ENCODE results near the gene ZBTB44. TPM values are rescaled to one million over a fixed set of nuclear protein-coding genes. Genes with fewer than 3 reads are reported as not detected.
A peak's percentile ranks its signal among the peaks of the same experiment; 100 is the strongest.
"Not testable (repeated sequence)": the region's sequence is repeated elsewhere in the genome, so short reads cannot be mapped to it uniquely, and the experiment has no call there.

The ZBTB44 gene
- polyA plus RNA-seq, 5 donors = 27.7 to 48.7 (median 45.7) TPM

GRCh38 chr11:130199792-130200191 lies 114.9 kb downstream of the ZBTB44 start:
- DNase-seq = no peak

GRCh38 chr11:130198964-130199363 lies 115.8 kb downstream of the ZBTB44 start:
- DNase-seq = no peak

DNA sequence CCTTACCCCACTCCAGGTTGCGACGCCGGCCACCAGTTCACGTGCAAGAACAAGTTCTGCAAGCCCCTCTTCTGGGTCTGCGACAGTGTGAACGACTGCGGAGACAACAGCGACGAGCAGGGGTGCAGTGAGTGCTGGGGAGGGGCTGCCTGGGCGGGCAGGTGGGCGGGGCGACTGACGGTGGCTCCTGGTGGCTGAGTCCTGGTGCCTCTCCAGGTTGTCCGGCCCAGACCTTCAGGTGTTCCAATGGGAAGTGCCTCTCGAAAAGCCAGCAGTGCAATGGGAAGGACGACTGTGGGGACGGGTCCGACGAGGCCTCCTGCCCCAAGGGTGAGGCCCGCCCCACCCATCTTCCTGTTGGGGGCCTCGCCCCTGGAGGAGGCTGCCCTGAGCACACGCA lies 116.4 kb downstream of the ZBTB44 start:
- DNase-seq = no peak

DNA sequence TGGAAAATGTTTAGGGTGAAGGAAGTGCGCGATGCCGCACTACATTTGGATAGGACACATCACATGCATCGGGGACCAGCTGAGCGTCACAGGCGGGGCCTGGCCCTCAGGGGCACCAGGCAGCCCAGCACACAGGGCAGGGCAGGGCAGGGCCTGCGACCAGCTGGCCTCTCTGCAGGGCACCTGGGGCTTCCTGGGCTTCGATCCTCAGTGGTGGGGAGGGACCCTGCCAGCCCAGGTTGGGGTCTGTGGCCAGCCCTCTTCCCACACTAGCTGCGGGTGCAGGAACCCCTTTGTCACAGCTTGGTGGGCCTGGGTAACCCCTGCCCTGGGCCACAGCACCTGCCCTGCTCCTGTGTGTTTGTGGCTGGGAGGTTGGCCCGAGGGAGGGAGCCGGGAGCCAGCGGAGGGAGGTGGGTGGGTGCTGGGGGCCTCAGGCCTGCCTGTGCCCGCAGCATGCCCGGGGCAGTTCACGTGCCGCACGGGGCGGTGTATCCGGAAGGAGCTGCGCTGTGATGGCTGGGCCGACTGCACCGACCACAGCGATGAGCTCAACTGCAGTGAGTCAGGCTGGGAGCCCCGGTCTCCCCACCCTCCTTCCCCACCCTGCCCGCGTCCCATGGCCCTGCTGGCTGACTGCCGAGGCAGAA lies 117.2 kb downstream of the ZBTB44 start:
- DNase-seq = no peak

DNA sequence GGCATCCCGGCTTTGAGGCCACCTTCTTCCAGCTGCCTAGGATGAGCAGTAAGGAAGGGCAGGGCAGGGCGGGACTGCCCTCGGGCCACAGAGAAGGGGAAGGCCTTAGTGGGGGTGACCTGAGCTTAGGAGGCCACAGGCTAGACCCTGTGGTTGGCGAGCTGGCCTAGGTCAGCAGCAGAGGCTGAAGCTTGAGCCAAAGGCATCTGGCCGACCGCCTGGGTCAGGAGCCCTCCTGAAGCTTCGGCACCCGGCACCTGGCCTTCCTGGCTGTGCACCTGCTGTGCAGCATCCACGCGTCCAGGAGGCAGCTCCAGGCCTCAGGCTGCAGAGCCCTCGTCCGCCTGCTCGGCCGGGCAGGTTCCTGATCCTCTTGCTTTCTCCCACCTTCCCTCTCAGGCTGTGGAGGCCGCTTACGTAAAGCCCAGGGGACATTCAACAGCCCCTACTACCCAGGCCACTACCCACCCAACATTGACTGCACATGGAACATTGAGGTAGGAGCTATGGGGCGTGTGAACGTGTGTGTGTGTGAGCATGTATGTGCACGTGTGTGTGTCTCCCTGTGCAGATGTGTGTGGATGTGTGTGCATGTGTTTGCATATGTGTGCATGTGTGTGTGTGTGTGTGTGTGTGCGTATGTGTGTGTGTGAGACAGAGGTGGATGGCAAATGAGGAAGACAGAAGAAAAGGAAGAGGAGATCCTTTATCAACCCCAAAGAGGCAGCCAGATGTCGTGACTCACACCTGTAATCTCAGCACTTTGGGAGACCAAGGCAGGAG lies 120.3 kb downstream of the ZBTB44 start:
- no peak for DNase-seq

DNA sequence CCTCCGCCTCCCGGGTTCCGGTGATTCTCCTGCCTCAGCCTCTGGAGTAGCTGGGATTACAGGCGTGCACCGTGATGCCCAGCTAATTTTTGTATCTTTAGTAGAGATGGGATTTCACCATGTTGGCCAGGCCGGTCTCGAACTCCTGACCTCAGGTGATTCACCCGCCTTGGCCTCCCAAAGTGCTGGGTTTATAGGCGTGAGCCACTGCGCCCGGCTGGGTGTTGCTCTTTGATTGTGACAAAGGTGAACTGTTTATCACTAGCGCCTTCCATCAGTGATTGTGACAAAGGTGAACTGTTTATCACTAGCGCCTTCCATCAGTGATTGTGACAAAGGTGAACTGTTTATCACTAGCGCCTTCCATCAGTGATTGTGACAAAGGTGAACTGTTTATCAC lies 121.2 kb downstream of the ZBTB44 start:
- not testable (repeated sequence) for DNase-seq

DNA sequence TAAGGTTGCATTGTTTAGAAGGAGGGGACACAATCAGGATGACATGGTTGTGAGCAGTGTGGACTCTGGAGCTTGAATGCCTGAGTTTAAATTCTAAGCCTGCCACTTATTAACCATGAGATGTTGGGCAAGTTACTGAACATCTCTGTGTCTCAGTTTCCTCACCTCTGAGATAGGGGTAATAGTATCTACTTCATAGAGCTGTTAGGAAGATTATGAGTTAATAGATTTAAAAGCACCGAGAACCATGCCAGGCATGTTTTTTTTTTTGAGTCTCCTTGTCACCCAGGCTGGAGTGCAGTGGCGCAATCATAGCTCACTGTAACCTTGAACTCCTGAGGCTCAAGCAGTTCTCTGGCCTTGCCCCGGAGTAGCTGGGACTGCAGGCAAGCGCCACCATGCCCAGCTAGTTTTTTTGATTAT lies 121.9 kb downstream of the ZBTB44 start:
- no peak for DNase-seq

DNA sequence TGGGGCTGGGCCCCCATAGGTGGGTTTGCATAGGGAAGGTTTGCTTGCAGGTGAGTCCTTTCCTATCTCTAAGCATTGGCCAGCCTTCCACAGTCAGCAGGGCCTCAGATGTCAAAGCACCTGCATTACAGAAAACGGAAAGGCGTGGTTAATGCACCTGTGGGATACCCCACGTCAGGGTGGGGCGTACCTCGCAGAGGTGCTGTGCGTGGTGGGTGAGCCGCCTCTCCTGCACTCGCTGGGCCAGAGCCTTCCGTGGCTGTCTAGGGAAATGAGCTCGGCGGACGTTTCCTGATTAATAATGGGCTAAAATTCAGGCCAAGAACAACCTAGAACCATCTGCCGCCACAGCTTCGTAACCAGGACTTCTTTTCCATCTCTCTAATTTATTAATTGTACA lies 122.8 kb downstream of the ZBTB44 start:
- no peak for DNase-seq

- DNase-seq = no peak
Measured at GRCh38 chr11:130190371-130190881, 124.3 kb downstream of the ZBTB44 start.

DNA sequence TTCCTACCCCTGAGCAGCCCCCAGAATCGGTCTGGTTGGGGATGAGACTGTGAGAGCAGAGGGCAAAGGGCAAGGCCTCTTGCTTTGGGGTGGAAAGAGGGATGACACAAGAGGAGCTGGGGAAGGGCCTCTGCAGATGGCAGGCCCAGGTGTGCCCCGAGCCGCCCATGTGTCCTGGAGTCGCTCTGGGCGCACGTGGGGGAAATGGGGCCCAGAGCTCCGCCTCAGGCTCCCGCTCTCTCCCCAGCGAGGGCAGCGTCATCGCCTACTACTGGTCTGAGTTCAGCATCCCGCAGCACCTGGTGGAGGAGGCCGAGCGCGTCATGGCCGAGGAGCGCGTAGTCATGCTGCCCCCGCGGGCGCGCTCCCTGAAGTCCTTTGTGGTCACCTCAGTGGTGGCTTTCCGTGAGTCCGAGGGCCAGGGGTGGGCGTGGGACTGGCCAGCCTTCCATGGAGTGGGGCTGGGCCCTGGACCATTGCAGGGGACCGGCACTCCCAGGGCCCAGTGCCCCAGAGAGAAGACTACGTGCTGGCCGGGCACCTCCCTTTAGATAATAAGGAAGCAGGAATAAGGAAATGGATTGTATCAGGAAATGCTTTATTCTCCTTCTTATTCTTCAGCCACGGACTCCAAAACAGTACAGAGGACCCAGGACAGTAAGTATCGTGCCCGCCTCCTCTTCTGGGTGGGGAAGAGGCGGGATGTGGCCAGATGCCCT lies 125.1 kb downstream of the ZBTB44 start:
- no peak for DNase-seq

GRCh38 chr11:130188585-130189347 lies 126.0 kb downstream of the ZBTB44 start:
- DNase-seq = no peak

DNA sequence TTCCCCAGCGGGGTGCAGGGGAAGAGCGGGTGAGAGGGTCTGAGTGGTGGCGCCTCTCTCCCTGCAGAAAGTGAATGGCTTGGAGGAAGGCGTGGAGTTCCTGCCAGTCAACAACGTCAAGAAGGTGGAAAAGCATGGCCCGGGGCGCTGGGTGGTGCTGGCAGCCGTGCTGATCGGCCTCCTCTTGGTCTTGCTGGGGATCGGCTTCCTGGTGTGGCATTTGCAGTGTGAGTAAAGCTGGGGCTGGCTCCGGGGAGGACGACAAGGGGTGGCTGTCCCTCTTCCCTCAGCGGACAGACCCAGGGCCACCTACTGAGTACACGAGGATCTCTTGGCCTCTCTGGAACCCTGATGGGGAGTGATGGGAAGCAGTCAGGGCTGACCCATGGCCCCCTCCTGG lies 126.7 kb downstream of the ZBTB44 start:
- DNase-seq = no peak

- DNase-seq = no peak
Measured at GRCh38 chr11:130187096-130187495, 127.6 kb downstream of the ZBTB44 start.

DNA sequence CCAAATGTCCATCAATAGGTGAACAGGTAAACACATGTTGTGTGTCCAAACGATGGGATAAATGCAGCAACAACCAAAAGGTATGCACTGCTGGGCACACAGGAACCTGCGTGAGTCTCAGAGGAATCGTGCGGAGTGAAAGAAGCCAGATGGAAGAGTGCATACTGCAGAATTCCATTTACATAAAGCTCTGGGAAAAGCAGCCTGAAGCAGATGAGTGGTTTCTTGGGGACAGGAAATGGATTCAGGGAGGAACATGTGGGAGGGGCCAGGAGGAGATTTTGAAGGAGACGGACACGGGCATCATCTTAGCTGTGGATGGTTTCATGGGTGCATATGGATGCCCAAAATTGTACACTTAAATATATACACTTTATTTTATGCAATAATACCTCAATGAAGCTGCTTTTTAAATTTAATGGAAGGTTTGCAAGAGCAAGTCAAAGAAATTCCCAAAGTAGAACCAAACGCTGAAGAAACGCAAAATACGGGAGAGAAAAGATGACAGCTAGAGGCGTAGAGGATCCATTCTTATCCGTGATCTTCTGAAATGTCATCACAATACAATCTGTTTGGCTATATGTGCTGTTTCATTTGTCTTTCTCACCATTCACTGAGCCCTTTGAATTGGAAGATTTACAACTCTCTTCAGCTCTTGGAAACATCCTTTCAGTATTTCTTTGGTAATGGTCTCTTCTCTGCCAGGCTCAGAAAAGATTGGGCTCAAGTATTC lies 130.7 kb downstream of the ZBTB44 start:
- DNase-seq = no peak

DNA sequence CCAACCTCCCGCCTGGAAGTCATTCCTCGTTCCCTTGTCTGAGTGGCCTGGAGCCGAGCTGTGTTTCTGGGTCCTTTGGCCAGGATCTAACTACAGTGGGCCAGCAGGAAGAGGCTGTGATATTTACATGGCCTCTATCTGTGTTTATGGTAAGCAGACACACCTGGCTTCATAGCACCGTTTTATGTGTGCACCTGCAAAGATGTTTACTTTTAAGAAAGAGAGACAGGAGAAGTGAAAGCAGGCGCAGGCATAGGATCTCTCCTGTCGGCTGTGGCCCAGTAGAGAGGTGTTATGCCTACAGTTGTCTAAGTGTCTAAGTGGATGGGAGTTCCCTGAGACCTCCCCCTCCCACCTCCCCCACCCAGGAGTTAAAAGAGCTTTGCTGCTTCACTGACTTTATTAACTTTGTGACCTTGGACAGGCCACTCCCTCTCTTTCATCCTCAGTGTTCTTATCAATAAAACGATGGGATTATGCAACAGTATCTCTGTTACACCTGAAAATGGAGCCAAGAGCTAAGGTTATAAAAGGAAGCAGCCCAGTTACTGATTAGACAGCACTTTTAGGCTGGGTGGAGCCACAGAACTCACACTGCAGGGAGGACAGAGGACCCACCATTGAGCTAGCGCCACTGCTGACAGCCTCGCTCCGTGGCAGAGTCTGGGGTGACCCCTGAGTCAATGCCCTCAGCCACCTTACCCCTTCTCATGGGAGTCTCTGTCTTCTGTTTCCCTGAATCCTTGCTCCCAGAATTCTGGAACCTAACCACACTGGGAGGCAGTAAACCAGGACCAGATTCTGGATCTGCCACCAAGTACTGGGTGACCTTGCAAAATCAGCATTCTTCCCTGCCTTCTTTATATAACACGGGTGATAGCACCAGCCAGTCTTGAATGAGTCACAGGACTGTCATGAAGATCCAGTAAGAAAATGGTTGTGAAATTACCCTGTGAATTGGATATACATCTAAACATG lies 133.1 kb downstream of the ZBTB44 start:
- DNase-seq = peak in 1 of 2 donors; percentile 45

DNA sequence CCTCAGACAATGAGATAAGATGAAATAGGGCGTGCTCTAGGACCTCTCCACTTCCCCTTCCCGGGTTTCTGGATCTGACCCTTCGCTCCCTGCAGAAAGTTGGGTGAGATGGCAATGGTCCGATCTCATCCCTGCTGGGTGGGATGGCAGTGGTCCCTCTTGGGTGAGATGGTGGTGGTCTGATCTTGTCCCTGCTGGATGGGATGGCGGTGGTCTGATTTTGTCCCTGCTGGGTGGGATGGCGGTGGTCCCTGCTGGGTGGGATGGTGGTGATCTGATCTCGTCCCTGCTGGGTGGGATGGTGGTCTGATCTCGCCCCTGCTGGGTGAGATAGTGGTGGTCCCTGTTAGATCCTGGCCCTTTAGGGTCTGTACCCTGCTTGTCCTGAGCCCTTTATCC lies 133.8 kb downstream of the ZBTB44 start:
- no peak for DNase-seq

GRCh38 chr11:130180491-130180890 lies 134.2 kb downstream of the ZBTB44 start:
- no peak for DNase-seq

- no peak for DNase-seq
Measured at GRCh38 chr11:130179396-130180306, 135.1 kb downstream of the ZBTB44 start.
